Gastroesophageal sphincter (tissue), 4 donors: ENCODE measurements around the gene MBNL1. TPM values are rescaled to one million over a fixed set of nuclear protein-coding genes. Genes with fewer than 3 reads are reported as not detected.
"Not testable (repeated sequence)": the region's sequence is repeated elsewhere in the genome, so short reads cannot be mapped to it uniquely, and the experiment has no call there.

Experiments
- ATAC-seq: fragments of 150-250 bp; one replicate; pipeline ENCODE4 v1.9.1; 2016; ENCODE audit warnings: mild to moderate bottlenecking, moderate library complexity
- H3K27ac ChIP-seq, 4 donors: fragments of 200-600 bp; sonication (generic) in 3 of 4; 1 replicate in 3 of 4; 2 replicates in 1 of 4; pipeline ENCODE4 v1.5.1; 2016 to 2019
- H3K27me3 ChIP-seq: fragments of 200-600 bp; sonication (generic); one replicate; pipeline ENCODE4 v1.5.1; 2019
- H3K36me3 ChIP-seq, 2 donors: fragments of 200-600 bp; sonication (generic); one replicate each; pipeline ENCODE4 v1.5.1; 2019; ENCODE audit warnings: control low read depth in 1 of 2
- H3K4me1 ChIP-seq, 3 donors: fragments of 200-600 bp; sonication (generic); 1 replicate in 2 of 3; 2 replicates in 1 of 3; pipeline ENCODE4 v1.5.1; 2016 to 2019; ENCODE audit warnings: control low read depth in 2 of 3
- H3K4me3 ChIP-seq, 2 donors: fragments of 200-600 bp; sonication (generic); one replicate each; pipeline ENCODE4 v1.5.1; 2019; ENCODE audit warnings: mild to moderate bottlenecking in 1 of 2, moderate library complexity in 1 of 2
- H3K9me3 ChIP-seq, 3 donors: fragments of 200-600 bp; sonication (generic); one replicate each; pipeline ENCODE4 v1.5.1; 2017 to 2019; ENCODE audit warnings: control low read depth in 2 of 3
- CTCF ChIP-seq, 4 experiments: fragments of 200-600 bp in 2 of 4; fragments of 450-650 bp in 2 of 4; sonication (generic) in 1 of 4; IDR thresholded peaks; one replicate each; pipeline ENCODE4 v1.5.1; 2017 to 2019; ENCODE audit warnings: antibody characterized with exemption in 4 of 4, mild to moderate bottlenecking in 2 of 4, moderate library complexity in 2 of 4
- EP300 ChIP-seq: sonication (generic); formaldehyde crosslinking; IDR thresholded peaks from one replicate; pipeline ENCODE4 v1.6.1; 2017; ENCODE audit warnings: antibody characterized with exemption, mild to moderate bottlenecking
- POLR2A ChIP-seq, 2 donors: fragments of 450-650 bp; IDR thresholded peaks; one replicate each; pipeline ENCODE4 v1.6.1; 2017; ENCODE audit warnings: antibody characterized with exemption in 2 of 2, mild to moderate bottlenecking in 2 of 2, moderate library complexity in 1 of 2
- POLR2AphosphoS5 ChIP-seq: sonication (generic); formaldehyde crosslinking; IDR thresholded peaks from one replicate; pipeline ENCODE4 v1.6.1; 2017; ENCODE audit warnings: antibody characterized with exemption
- WGBS, 2 donors: methylation state at CpG; one replicate each; pipeline ENCODE4 v1.1.5; 2018; ENCODE audit warnings: low coverage in 1 of 2; 5-methylcytosine and 5-hydroxymethylcytosine counted together
- total RNA-seq, 4 donors: library from RNA; depleted of rRNA; stranded (reverse); fragments of >200 nt; gene quantifications; one replicate each; pipeline ENCODE4 v1.1.0, GENCODE V29; 2016

MBNL1 gene
- total RNA-seq, 4 donors from 2014 or later: 623 to 745 (median 684) TPM

GRCh38 chr3:152430223-152431002, 161.7 kb downstream of the MBNL1 start:
- H3K27ac ChIP-seq: peak overlapping the region; percentile 33 to 70 (median 46)
- no peaks in the 10 kb centered on the region for H3K27me3 ChIP-seq
- no peak for TF ChIP-seq POLR2AphosphoS5
- TF ChIP-seq EP300: no peak
- no peak for TF ChIP-seq POLR2A (IDR thresholded peaks at IDR 0.05)
- H3K9me3 ChIP-seq: peaks cover 0 to 6% (median 0%) of the 10 kb centered on the region in 3 donors
- peaks cover 6 to 64% (median 12%) of the 10 kb centered on the region in 3 donors for H3K4me1 ChIP-seq
- 51 to 61% methylated on average over 2 of the region's 2 CpGs for WGBS, 2 donors
- no peak for ATAC-seq
- no peak overlapping the region for H3K4me3 ChIP-seq
- peaks cover 0 to 26% of the 10 kb centered on the region in 2 donors for H3K36me3 ChIP-seq

DNA sequence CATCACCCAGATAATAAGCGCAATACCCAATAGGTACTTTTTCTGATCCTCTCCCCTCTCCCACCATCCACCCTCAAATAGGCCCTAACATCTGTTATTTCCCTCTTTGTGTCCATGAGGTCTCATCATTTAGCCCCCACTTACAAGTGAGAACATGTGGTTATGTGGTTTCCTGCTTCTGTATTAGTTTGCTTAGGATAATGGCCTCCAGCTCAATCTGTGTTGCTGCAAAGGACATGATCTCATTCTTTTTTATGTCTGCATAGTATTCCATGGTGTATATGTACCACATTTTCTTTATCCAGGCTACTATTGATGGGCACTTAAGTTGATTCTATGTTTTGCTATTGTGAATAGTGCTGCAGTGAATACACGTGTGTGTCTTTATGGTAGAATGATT, 165.4 kb downstream of the MBNL1 start:
- WGBS, 2 donors: 94 to 97% methylated on average over 2 of the region's 2 CpGs
- no peak for ATAC-seq
- Histone ChIP-seq H3K36me3 (peaks cover 0 to 26% of the 10 kb centered on the region in 2 donors), H3K27ac (no peak overlapping the region), H3K4me3 (no peak overlapping the region), H3K9me3 (peaks cover 0 to 6% (median 0%) of the 10 kb centered on the region in 3 donors), H3K4me1 (peaks cover 10 to 65% (median 14%) of the 10 kb centered on the region in 3 donors), H3K27me3 (no peaks in the 10 kb centered on the region)
- no peak for TF ChIP-seq CTCF (IDR thresholded peaks at IDR 0.05)
- no peak for TF ChIP-seq POLR2AphosphoS5
- TF ChIP-seq EP300: no peak
- no peak for TF ChIP-seq POLR2A (IDR thresholded peaks at IDR 0.05)

DNA sequence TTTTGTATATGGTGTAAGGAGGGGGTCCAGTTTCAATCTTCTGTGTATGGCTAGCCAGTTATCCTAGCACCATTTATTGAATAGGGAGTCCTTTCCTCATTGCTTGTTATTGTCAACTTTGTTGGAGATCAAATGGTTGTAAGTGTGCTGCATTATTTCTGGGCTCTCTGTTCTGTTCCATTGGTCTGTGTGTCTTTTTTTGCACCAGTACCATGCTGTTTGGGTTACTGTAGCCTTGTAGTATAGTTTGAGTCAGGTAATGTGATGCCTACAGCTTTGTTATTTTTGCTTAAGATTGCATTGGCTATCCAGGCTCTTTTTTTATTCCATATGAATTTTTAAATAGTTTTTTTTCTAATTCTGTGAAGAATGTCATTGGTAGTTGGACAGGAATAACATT, 166.5 kb downstream of the MBNL1 start:
- H3K27ac ChIP-seq: peak overlapping the region in 2 of 4 donors; percentile 39 to 51
- not testable (repeated sequence) for ATAC-seq
- H3K36me3 ChIP-seq: peaks cover 0 to 26% of the 10 kb centered on the region in 2 donors

GRCh38 chr3:152436707-152437590, 168.2 kb downstream of the MBNL1 start:
- ATAC-seq: no peak
- peak overlapping the region in 3 of 4 donors; percentile 43 to 55 (median 51) for H3K27ac ChIP-seq
- no peak for TF ChIP-seq EP300
- TF ChIP-seq POLR2A (IDR thresholded peaks at IDR 0.05): no peak
- no peak for TF ChIP-seq POLR2AphosphoS5
- H3K36me3 ChIP-seq: peaks cover 0 to 26% of the 10 kb centered on the region in 2 donors
- 36% methylated on average over 7 of the region's 7 CpGs for WGBS, 2 donors
- H3K4me3 ChIP-seq: no peak overlapping the region
- peaks cover 10 to 55% (median 14%) of the 10 kb centered on the region in 3 donors for H3K4me1 ChIP-seq
- no peaks in the 10 kb centered on the region for H3K27me3 ChIP-seq
- H3K9me3 ChIP-seq: peaks cover 0 to 6% (median 0%) of the 10 kb centered on the region in 3 donors

More for the DNA sequence above, 166.5 kb downstream of the MBNL1 start:
- H3K27me3 ChIP-seq, H3K9me3 ChIP-seq, H3K4me3 ChIP-seq: not testable (repeated sequence)
- H3K4me1 ChIP-seq: peaks cover 10 to 64% (median 14%) of the 10 kb centered on the region in 3 donors

GRCh38 chr3:152438181-152438580, 169.5 kb downstream of the MBNL1 start:
- Histone ChIP-seq H3K27ac (peak overlapping the region in 2 of 4 donors; percentile 42 to 44), H3K4me1 (peaks cover 17 to 66% (median 21%) of the 10 kb centered on the region in 3 donors)

More at GRCh38 chr3:152438181-152438580, 169.5 kb downstream of the MBNL1 start:
- H3K27me3 ChIP-seq: no peaks in the 10 kb centered on the region
- WGBS, 2 donors: 50 to 64% methylated on average over 1 of the region's 1 CpG
- TF ChIP-seq POLR2A (IDR thresholded peaks at IDR 0.05) (no peak), POLR2AphosphoS5 (no peak), EP300 (no peak), CTCF (IDR thresholded peaks at IDR 0.05) (no peak)
- H3K4me3 ChIP-seq: no peak overlapping the region
- ATAC-seq: no peak
- H3K36me3 ChIP-seq: peaks cover 0 to 19% of the 10 kb centered on the region in 2 donors
- peaks cover 0 to 6% (median 0%) of the 10 kb centered on the region in 3 donors for H3K9me3 ChIP-seq
